HepG2 (cell line): ENCODE measurements around the gene SLC35B2. TPM values are rescaled to one million over a fixed set of nuclear protein-coding genes. Genes with fewer than 3 reads are reported as not detected.

Experiments used
- ATAC-seq: fragments of 200-7000 bp; cut with Tn5 transposase; 3 replicates; pipeline ENCODE4 v1.9.1; 2020; ENCODE audit warnings: mild to moderate bottlenecking, moderate library complexity
- BruUV-seq: library from RNA; stranded (reverse); fragments of 400-500 nt; replicated peaks from 2 replicates; lab custom pipeline; 2021; lab: Mats Ljungman, UMichigan
- CTCF ChIA-PET: fragments of 300-600 bp; formaldehyde crosslinking; extraction: SDS; loops from one replicate; lab custom pipeline; 2021; ENCODE audit warnings: low total read pairs, inconsistent platforms, low intra/inter-chr PET ratio; lab: Yijun Ruan, JAX
- POLR2A ChIA-PET: fragments of 350-600 bp; sonication (Branson Sonifier 250); formaldehyde crosslinking; loops from one replicate; lab custom pipeline; 2020; ENCODE audit warnings: antibody characterized with exemption, inconsistent platforms; lab: Yijun Ruan, JAX
- DNase-seq: peaks from one replicate; pipeline ENCODE4 v3.0.0-alpha.2; 2015; ENCODE audit warnings: low spot score
- FAIRE-seq: peaks from 3 replicates; lab custom pipeline; 2011; peaks lifted over from hg19 to GRCh38; lab: Jason Lieb, UNC
- H2AFZ ChIP-seq: one replicate; pipeline ENCODE4 v1.6.1; 2011; ENCODE audit warnings: low read length, inconsistent platforms
- H3K27ac ChIP-seq: fragments of 300-600 bp; 3 replicates; pipeline ENCODE4 v1.8.0; 2011; ENCODE audit warnings: mixed run types, mild to moderate bottlenecking, mixed read lengths, low read length, inconsistent platforms; ENCODE audit not compliant: insufficient read depth; ENCODE audit errors: extremely low read length
- H3K27me3 ChIP-seq, 2 experiments: fragments of 200-600 bp in 1 of 2; 2 replicates in 1 of 2; 3 replicates in 1 of 2; pipeline versions ENCODE4 v1.6.0 to v1.8.0; 2011; ENCODE audit warnings: low read length in 2 of 2, mild to moderate bottlenecking in 2 of 2, moderate library complexity in 2 of 2, inconsistent platforms in 1 of 2; ENCODE audit not compliant: insufficient read depth in 2 of 2, control insufficient read depth in 1 of 2
- H3K36me3 ChIP-seq, 2 experiments: fragments of 200-600 bp in 1 of 2; replicated peaks in 1 of 2; 2 replicates in 1 of 2; 3 replicates in 1 of 2; pipeline versions ENCODE4 v1.5.1 to v1.8.0; 2011; ENCODE audit warnings: low read length in 2 of 2, inconsistent platforms in 1 of 2; ENCODE audit not compliant: insufficient read depth in 2 of 2, control insufficient read depth in 1 of 2
- H3K4me1 ChIP-seq: 2 replicates; pipeline ENCODE4 v1.5.1; 2012; ENCODE audit warnings: low read length, inconsistent platforms; ENCODE audit not compliant: insufficient read depth
- H3K4me2 ChIP-seq: 2 replicates; pipeline ENCODE4 v1.6.0; 2011; ENCODE audit warnings: low read depth, low read length, inconsistent platforms
- H3K4me3 ChIP-seq, 3 experiments: fragments of 200-600 bp in 1 of 3; sonication (generic), shearing (Covaris generic) in 1 of 3; replicated peaks in 1 of 3; 2 replicates each; pipeline ENCODE4 v1.5.1; 2011 to 2016; ENCODE audit warnings: low read length in 3 of 3, inconsistent platforms in 2 of 3, low read depth in 2 of 3, mild to moderate bottlenecking in 2 of 3, control low read depth in 1 of 3, mixed read lengths in 1 of 3; ENCODE audit not compliant: insufficient read depth in 1 of 3
- H3K79me2 ChIP-seq: one replicate; pipeline ENCODE4 v1.6.1; 2011; ENCODE audit warnings: low read length, inconsistent platforms; ENCODE audit not compliant: insufficient read depth
- H3K9ac ChIP-seq: 2 replicates; pipeline ENCODE4 v1.6.0; 2011; ENCODE audit warnings: mild to moderate bottlenecking, low read depth, low read length, inconsistent platforms; ENCODE audit not compliant: insufficient read depth
- H3K9me3 ChIP-seq: 2 replicates; pipeline ENCODE4 v1.5.1; 2012; ENCODE audit warnings: mild to moderate bottlenecking, low read length
- H4K20me1 ChIP-seq: 2 replicates; pipeline ENCODE4 v1.6.0; 2011; ENCODE audit warnings: inconsistent platforms, mild to moderate bottlenecking, low read length, moderate library complexity; ENCODE audit not compliant: insufficient read depth
- AKAP8 ChIP-seq: sonication (generic); formaldehyde crosslinking; IDR thresholded peaks from 2 replicates; pipeline ENCODE4 v1.5.1; 2020; ENCODE audit warnings: mild to moderate bottlenecking, missing genetic modification reagents
- CBFB ChIP-seq: sonication (generic); formaldehyde crosslinking; IDR thresholded peaks from 2 replicates; pipeline ENCODE4 v1.4.0; 2020; ENCODE audit warnings: missing genetic modification reagents
- CBX5 ChIP-seq: sonication (generic); formaldehyde crosslinking; IDR thresholded peaks from 2 replicates; pipeline ENCODE4 v1.4.0; 2020; ENCODE audit warnings: missing genetic modification reagents, borderline replicate concordance
- CREB1 ChIP-seq, 2 experiments: fragments of 450-650 bp in 1 of 2; IDR thresholded peaks; 2 replicates each; pipeline ENCODE4 v1.6.1; 2016 to 2017; ENCODE audit warnings: control low read depth in 1 of 2, mild to moderate bottlenecking in 1 of 2, missing compliant biosample characterization in 1 of 2, missing genetic modification characterization in 1 of 2
- FOXK2 ChIP-seq: fragments of 450-650 bp; IDR thresholded peaks from 2 replicates; pipeline ENCODE4 v1.6.1; 2016
- HIVEP1 ChIP-seq: sonication (generic); formaldehyde crosslinking; IDR thresholded peaks from 2 replicates; pipeline ENCODE4 v1.4.0; 2020; ENCODE audit warnings: mild to moderate bottlenecking, missing genetic modification reagents
- MAZ ChIP-seq, 2 experiments: sonication (generic) in 1 of 2; formaldehyde crosslinking in 1 of 2; IDR thresholded peaks; 2 replicates each; pipeline versions ENCODE4 v1.5.0 to v1.6.1; 2012 to 2020; ENCODE audit warnings: low read depth in 2 of 2, mild to moderate bottlenecking in 2 of 2, borderline replicate concordance in 1 of 2, improper control_type of control experiment in 1 of 2, low read length in 1 of 2, missing genetic modification reagents in 1 of 2, moderate library complexity in 1 of 2
- MED1 ChIP-seq: sonication (generic); formaldehyde crosslinking; IDR thresholded peaks from 2 replicates; pipeline ENCODE4 v1.4.0; 2020; ENCODE audit warnings: missing genetic modification reagents
- NKX3-1 ChIP-seq: sonication (generic); formaldehyde crosslinking; IDR thresholded peaks from 2 replicates; pipeline ENCODE4 v1.5.0; 2020; ENCODE audit warnings: missing genetic modification reagents
- PHF8 ChIP-seq: sonication (generic); formaldehyde crosslinking; IDR thresholded peaks from 2 replicates; pipeline ENCODE4 v1.5.0; 2020; ENCODE audit warnings: missing genetic modification reagents
- WGBS: methylation state at CpG from one replicate; pipeline ENCODE4 v1.1.6; 2017; ENCODE audit warnings: low lambda C conversion rate; 5-methylcytosine and 5-hydroxymethylcytosine counted together
- in situ Hi-C: cut with HindIII; loops from 2 replicates; pipeline ENCODE4 v1.10.0; 2017; ENCODE audit warnings: low pct_unique_long_range_greater_than_20kb; ENCODE audit not compliant: extremely low pct_ligation_motif_present
- intact Hi-C: fragments of 100-400 bp; cut with micrococcal nuclease; formaldehyde crosslinking; loops from one replicate; pipeline ENCODE4 v1.10.0; 2022; ENCODE audit not compliant: unreplicated experiment
- polyA plus RNA-seq, 8 experiments: library from polyadenylated mRNA; depleted of rRNA in 3 of 8; stranded (reverse) in 7 of 8; unstranded in 1 of 8; fragments of >200 nt; fragmentation: Illumina TruSeq in 4 of 8; extraction: Trizol in 4 of 8; gene quantifications; 2 replicates each; pipeline versions ENCODE4 v1.2.1 to v1.2.3, GENCODE V29; 2011 to 2016; ENCODE audit warnings: low read depth in 4 of 8, missing spikeins in 1 of 8, mixed read lengths in 1 of 8; ENCODE audit not compliant: insufficient read depth in 1 of 8
- total RNA-seq, 5 experiments: library from RNA; depleted of rRNA; stranded (reverse); fragments of >200 nt; fragmentation: Illumina TruSeq; extraction: Trizol; gene quantifications; 2 replicates each; pipeline ENCODE4 v1.2.3, GENCODE V29; 2016; ENCODE audit warnings: low read depth in 1 of 5
- TF ChIP-seq, protein P1 (sequence below): sonication (generic); formaldehyde crosslinking; IDR thresholded peaks from 2 replicates; pipeline ENCODE4 v1.8.0; 2022; ENCODE audit warnings: mild to moderate bottlenecking, missing genetic modification reagents, moderate library complexity

The SLC35B2 gene
- total and polyA plus RNA-seq, 2 of the 13 experiments (the other 11 are each of a cell fraction or from before 2014, with no cell fraction given) = 61.1 to 148 TPM

DNA sequence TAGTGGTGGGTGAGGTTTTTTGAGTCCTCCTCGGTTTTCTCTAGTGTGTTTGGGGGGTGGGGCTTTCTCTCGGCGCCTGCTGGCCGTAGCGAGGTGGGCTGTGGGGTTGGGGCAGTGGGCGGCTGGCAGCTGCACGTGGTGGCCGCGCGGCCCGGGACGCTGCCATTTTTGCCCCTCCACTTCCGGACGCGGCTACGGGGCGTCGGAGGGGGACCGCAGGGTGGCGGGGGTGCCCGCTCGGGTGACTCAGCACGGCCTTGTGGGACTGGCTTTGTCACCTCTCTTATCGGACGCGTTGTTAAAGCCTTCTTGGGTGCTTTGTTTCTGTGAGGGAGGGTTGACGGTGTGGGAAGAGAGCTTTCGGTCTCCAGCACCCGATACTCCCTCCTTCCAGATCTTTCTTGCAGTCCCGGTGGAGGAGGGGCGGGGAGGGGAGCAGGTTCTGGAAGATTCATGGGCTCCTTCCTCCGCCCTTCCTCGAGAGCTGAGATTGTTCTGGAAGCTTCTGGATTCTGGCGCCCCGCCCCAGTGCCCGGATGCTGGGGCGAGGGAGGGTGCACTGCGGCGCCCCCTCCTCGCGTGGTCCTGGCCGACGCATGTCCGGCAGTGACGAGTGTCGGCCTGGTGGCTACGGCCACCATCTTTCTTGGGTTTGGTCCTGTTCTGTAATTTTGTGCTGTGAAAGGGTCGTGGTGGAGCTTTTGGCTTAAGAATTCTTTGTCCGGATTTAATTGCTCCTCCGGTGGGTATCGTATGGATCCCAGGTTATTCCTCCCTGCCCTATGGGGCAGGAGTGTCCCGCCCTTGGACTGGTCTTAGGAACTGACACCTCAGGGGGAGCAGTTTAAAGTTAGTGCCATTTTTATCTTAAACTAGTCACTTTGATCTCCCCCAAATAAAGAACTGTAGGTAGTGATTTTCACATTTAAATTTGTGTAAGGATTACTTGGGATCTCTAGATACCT is 9.7 kb downstream of the SLC35B2 start (continued):
- TF ChIP-seq, protein P1, sequence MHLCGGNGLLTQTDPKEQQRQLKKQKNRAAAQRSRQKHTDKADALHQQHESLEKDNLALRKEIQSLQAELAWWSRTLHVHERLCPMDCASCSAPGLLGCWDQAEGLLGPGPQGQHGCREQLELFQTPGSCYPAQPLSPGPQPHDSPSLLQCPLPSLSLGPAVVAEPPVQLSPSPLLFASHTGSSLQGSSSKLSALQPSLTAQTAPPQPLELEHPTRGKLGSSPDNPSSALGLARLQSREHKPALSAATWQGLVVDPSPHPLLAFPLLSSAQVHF (CRISPR knock-in tag) = peak; percentile 23; the same call in 1 of the 2 replicates
- TF ChIP-seq CBX5 (CRISPR knock-in tag) (peak; percentile 65; the same call in 1 of the 2 replicates), CREB1 (IDR thresholded peaks at IDR 0.05) (no peak), CREB1 (CRISPR knock-in tag; IDR thresholded peaks at IDR 0.05) (no peak; the same call in 1 of the 2 replicates), HIVEP1 (no peak; the same call in 1 of the 2 replicates), PHF8 (CRISPR knock-in tag) (0 out of 2 replicates have a peak, but pooled peaks have one; percentile 4), MED1 (peak; percentile 19; the same call in 1 of the 2 replicates), FOXK2 (no peak; the same call in 1 of the 2 replicates), CBFB (CRISPR knock-in tag) (no peak), AKAP8 (CRISPR knock-in tag) (no peak)
- TF ChIP-seq, all 625 proteins: peak for 182

DNA sequence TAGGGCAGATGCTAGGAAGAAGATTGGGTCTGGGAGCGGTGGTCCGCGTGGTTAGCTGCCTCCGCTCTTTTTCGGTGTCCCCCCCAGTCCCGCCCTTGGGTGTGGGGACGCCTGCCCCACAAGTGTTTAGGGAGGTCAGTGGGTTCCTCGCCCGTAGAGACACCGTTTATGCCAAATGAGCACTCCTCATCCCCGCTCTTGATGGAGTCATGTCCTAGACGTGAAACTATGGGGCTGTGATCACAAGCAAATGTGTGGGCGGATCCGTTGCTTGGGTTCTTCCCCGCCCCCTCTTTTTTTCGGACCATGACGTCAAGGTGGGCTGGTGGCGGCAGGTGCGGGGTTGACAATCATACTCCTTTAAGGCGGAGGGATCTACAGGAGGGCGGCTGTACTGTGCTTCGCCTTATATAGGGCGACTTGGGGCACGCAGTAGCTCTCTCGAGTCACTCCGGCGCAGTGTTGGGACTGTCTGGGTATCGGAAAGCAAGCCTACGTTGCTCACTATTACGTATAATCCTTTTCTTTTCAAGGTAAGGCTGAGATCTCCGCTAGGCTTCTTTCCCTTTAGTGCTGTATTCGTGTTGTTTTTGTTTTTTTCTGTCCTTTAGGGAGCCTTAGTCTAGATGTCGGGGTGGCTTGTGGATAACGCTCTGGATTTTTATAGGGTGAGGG is 10.5 kb downstream of the SLC35B2 start, which contains the start of gene HSP90AB1:
Gene HSP90AB1, plus strand, starts transcription at position 439 of the 675 bp plus-strand sequence. CDS start 1,529 bp downstream, outside the sequence.
- in situ Hi-C loops (no loop called here), intact Hi-C loops (no loop called here)
- peaks cover 53% of the 10 kb centered on the region for H3K79me2 ChIP-seq
- TF ChIP-seq MAZ (IDR thresholded peaks at IDR 0.05; ENCODE audit: borderline replicate concordance, low read depth, low read length) (peak; percentile 78; the same call in 1 of the 2 replicates), MAZ (CRISPR knock-in tag; IDR thresholded peaks at IDR 0.05; ENCODE audit: low read depth) (no peak; the same call in none of the 2 replicates), NKX3-1 (CRISPR knock-in tag) (peak; percentile 99)

More for the DNA sequence above, 10.5 kb downstream of the SLC35B2 start, which contains the start of gene HSP90AB1:
- H3K4me2 ChIP-seq = peak within 1 kb of the TSS; percentile 85
- no peak within 1 kb of the TSS for H2AFZ ChIP-seq
- ChIA-PET POLR2A (interaction anchor here (0.6 to 8.4 kb wide), 45 partner anchors 9 to 620 kb away, joined by 3 to 264 read pairs (median 6); partner anchors contain the start of genes AARS2, CDC5L, GTPBP2 and MRPL14), CTCF (no interaction called here)
- H3K4me3 ChIP-seq = peak within 1 kb of the TSS; percentile 81 to 97 (median 87)
- under 1% methylated on average over 25 of the region's 34 CpGs for WGBS
- H3K4me1 ChIP-seq = peaks cover 72% of the 10 kb centered on the region
- BruUV-seq = no TSS peak
- ATAC-seq (peak; percentile 65), FAIRE-seq (peak; percentile 82), DNase-seq (peak; percentile 98)
- H3K9me3 ChIP-seq = no peaks in the 10 kb centered on the region
- no peaks in the 10 kb centered on the region; a peak in 1 of 5 replicates for H3K27me3 ChIP-seq
- peaks cover 20 to 38% of the 10 kb centered on the region in 2 experiments for H3K36me3 ChIP-seq
- H3K27ac ChIP-seq = peak within 1 kb of the TSS; percentile 96
- H3K9ac ChIP-seq = peak within 1 kb of the TSS; percentile 99
- H4K20me1 ChIP-seq = peaks cover 49% of the 10 kb centered on the region
